ENCODE results near the gene TLR7.

TLR7 gene

DNA sequence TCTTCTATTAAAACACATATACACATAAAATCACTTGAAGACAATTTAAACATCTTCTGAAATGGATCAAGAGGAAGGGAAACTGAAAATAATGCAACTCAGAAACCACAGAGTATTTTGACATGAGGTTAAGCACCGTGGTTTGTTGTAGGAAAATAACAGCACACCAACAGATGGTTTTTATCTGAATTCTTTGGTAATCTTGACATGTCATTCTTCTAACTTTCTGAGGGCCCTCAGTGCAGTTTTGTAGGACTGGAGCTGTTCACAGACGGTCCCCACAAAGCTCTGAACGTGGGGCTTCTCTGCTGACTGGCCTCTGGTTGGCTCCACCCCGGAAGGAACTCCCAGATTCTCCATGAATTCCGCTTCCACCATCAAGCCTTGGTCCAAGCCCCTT lies 23.6 kb downstream of the TLR7 start:
- no peak for DNase-seq (ENCODE audit: low read depth in 2 of 3, low spot score in 2 of 3)

DNA sequence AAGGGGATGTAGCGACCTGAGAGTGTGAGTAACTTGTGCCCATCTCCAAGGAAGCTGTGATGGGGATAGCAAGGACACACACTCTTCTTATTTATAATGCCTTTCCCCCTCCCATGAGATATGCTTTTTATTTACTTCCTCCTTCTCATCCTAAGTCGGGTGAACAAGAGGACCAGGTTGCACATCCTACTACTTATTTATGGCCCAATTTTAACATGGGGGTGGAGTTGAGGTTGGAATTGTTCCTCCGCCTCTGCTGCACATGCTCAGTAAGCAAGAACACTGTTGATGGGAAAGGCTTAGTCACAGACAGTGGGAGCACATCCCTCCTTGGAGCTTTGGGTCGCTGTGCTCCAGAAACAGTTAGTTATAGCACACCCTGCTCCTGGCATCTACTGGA lies 24.3 kb downstream of the TLR7 start:
- no peak for DNase-seq (ENCODE audit: low read depth in 2 of 3, low spot score in 2 of 3)

DNA sequence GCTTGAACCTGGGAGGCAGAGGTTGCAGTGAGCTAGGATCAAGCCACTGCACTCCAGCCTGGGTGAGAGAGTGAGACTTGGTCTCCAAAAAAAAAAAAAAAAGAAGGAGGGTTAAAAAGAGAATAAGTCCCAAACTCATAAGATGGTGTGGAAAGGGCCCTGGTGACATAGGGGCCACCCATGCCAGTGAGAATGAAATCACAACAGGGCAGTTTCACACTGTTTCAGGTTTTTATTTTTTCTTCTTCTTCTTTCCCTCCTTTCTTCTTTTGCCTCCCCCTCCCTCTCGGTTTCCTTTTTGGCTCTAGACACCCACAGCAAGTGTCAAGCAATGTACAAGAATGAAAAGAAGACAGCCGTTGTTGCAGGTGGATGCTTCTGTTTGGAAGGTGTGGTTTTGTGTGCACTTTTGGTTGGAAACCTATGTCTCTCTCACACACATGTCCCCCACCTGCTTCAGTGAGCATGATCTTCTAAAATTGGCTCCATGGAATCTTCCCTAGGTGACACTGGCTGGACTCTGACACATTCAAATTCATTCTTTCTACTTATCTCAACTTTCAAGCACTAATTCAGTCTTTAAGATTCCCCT lies 25.1 kb downstream of the TLR7 start:
- no peak for DNase-seq (ENCODE audit: low read depth in 2 of 3, low spot score in 2 of 3)

- no peak for DNase-seq (ENCODE audit: low read depth in 2 of 3, low spot score in 2 of 3)
These were observed 25.8 kb downstream of the TLR7 start for GRCh38 chrX:12892716-12893115.

GRCh38 chrX:12894074-12895030 lies 27.5 kb downstream of the TLR7 start:
- no peak for DNase-seq (ENCODE audit: low read depth in 2 of 3, low spot score in 2 of 3)

GRCh38 chrX:12895866-12896265 lies 29.0 kb downstream of the TLR7 start:
- no peak for DNase-seq (ENCODE audit: low read depth in 2 of 3, low spot score in 2 of 3)

- DNase-seq (ENCODE audit: low read depth in 2 of 3, low spot score in 2 of 3) = no peak
These were observed 30.1 kb downstream of the TLR7 start for GRCh38 chrX:12896935-12897334.

DNA sequence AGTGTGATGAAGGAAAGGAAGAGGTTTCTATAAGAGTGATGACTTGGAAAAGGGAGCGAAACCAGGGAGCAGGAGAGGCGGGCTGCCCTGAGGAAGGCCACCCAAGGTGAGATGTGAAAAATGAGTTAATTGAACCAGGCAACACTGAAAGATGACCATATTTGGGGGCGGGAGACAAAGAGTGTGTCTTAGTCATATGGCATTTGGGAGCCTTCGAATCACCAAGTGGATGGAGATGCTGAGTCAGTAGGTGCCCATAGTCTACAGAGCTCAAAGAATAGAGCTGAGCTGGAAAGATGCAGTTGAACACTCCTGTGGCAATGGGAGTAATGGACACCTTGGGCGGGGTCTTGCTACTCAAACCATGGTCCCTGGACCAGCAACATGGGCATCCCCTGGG lies 31.2 kb downstream of the TLR7 start:
- DNase-seq (ENCODE audit: low read depth in 2 of 3, low spot score in 2 of 3) = no peak

- no peak for DNase-seq (ENCODE audit: low read depth in 2 of 3, low spot score in 2 of 3)
These were observed 32.6 kb downstream of the TLR7 start for GRCh38 chrX:12899506-12899905.

- peak; percentile 22 to 23 (median 22) for DNase-seq (ENCODE audit: low read depth in 2 of 3, low spot score in 2 of 3)
These were observed 34.6 kb downstream of the TLR7 start for GRCh38 chrX:12901486-12901885.

GRCh38 chrX:12903646-12904045 lies 36.8 kb downstream of the TLR7 start:
- DNase-seq (ENCODE audit: low read depth in 2 of 3, low spot score in 2 of 3) = no peak

DNA sequence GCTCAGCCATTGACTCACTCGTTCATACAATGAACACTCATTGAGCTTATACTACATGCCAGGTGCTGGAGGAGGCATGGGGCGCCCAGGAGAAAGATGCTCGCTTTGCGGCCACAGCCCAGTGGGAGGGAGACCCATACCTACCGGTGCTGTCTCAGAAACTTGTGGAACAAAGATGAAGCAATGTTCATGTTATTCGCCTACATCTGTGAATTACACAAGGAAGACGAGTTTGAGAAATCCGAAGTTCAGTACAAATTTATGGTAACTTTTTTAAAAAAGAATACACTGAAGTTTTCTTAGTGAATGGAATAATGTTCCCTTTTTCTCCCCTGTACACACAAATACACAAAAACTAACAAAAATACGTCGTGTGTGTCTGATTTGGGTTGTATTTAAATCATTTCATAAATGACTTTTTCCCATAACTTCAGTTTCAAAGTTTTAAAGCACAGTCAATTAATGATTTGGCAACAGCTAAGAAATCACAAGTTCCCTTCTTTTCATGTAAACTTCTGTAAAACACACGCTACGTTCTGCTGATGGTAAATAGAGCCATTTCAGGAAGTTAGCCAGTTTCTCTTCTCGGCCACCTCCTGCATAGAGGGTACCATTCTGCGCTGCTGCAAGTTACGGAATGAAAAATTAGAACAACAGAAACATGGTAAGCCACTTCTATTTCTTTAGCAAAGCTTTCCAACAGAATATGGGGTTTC lies 39.3 kb downstream of the TLR7 start, which contains the start of gene TLR8:
TLR8 (plus strand) TSS at position 575 of the 716 bp plus-strand sequence; CDS start at position 662, 87 bp downstream.
- no peak for DNase-seq (ENCODE audit: low read depth in 2 of 3, low spot score in 2 of 3)

DNA sequence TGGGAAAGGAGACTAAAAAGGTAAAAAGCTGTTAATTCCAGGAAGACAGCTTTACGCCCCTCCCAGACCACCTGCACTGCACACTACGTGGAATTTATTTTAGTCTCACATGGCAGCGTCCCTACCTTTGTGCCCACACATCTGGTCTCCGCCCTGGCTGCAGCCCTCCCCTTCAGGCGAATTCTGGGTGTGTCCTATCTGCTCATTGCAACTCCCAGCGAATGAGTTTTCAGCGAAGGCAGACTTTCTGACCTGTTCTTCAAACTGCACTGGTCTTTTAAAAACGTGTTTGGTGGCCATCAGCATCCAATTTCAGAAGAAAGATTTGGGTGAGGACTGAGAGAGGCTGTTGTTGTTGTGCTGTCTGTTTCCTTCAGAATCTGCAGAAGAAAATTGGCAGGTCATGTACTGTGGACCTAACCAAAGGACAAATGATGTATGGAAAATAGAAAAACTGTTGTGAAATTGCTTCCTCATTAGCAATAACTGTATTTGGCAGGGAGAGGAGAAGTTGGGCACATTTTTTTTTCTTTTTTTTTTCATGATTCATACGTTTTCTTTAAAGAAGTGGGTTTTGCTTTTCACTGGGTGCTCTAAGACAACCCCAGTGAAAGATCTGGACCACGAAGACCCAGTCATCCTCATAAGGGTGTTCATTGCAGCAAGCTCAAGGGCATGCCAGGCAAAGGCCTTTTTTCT lies 43.7 kb downstream of the TLR7 start:
- DNase-seq (ENCODE audit: low read depth in 2 of 3, low spot score in 2 of 3) = no peak

DNA sequence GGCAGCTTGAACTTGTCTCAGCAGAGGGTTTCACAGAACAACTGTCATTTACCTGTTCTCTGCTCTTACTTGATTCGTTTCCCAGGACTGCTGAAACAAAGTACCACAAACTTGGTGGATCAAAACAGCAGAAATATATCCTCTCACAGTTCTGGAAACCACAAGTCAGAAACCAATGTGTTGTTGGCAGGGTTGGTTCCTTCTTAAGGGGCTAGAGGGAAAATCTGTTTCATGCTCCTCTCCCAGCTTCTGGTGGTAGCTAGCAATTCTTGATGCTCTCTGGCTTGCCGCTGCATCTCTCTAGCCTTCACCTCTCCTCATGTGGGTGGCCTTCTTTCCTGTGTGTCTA lies 44.2 kb downstream of the TLR7 start:
- no peak for DNase-seq (ENCODE audit: low read depth in 2 of 3, low spot score in 2 of 3)

DNA sequence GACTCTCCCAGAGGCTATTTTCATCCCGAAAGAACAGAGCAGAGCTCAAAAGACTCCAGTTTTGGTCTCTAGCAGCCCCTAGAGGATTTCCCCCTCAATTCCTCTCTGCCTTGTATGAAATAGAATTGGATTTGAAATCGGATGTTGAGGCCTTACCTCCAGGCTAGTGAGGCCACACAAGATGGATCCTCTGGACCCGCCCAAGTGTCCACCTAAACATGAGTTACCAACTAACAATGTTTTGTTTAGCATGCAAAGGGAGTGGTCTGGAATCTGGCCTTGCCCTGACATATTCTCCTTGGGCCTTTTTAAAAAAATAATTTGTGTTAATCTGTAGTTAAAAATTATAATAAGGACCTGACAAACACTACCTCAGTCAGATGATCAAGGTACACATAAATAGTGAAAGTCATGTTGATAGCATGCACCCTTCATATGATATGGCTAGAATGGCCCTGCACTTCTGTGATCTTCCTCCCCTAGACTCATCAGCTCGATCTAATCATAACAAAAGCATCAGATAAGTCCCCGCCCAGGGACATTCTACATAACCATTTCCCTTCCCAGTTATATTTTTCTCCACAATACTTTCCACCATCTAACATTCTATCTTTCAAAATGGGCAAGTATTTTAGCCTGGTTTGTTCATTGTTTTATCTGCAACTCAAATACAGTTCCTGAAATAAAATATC lies 46.1 kb downstream of the TLR7 start:
- DNase-seq (ENCODE audit: low read depth in 2 of 3, low spot score in 2 of 3) = no peak

GRCh38 chrX:12917753-12918152 lies 50.9 kb downstream of the TLR7 start:
- DNase-seq (ENCODE audit: low read depth in 2 of 3, low spot score in 2 of 3) = no peak

- no peak for DNase-seq (ENCODE audit: low read depth in 2 of 3, low spot score in 2 of 3)
These were observed 52.2 kb downstream of the TLR7 start for GRCh38 chrX:12919051-12919450.

GRCh38 chrX:12919620-12920019 lies 52.7 kb downstream of the TLR7 start:
- DNase-seq (ENCODE audit: low read depth in 2 of 3, low spot score in 2 of 3) = no peak

GRCh38 chrX:12920990-12921389 lies 54.1 kb downstream of the TLR7 start:
- DNase-seq (ENCODE audit: low read depth in 2 of 3, low spot score in 2 of 3) = no peak

DNA sequence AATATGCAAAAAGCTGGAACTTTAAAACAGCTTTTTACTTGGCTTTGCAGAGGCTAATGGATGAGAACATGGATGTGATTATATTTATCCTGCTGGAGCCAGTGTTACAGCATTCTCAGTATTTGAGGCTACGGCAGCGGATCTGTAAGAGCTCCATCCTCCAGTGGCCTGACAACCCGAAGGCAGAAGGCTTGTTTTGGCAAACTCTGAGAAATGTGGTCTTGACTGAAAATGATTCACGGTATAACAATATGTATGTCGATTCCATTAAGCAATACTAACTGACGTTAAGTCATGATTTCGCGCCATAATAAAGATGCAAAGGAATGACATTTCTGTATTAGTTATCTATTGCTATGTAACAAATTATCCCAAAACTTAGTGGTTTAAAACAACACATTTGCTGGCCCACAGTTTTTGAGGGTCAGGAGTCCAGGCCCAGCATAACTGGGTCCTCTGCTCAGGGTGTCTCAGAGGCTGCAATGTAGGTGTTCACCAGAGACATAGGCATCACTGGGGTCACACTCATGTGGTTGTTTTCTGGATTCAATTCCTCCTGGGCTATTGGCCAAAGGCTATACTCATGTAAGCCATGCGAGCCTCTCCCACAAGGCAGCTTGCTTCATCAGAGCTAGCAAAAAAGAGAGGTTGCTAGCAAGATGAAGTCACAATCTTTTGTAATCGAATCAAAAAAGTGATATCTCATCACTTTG lies 55.2 kb downstream of the TLR7 start:
- no peak for DNase-seq (ENCODE audit: low read depth in 2 of 3, low spot score in 2 of 3)

Measured in activated CD8-positive, alpha-beta memory T cell treated with anti-CD3 and anti-CD28 coated beads for 48 hours (primary cell).